GM21723 (cell line): ENCODE results near the gene TCL1A.
A peak's percentile ranks its signal among the peaks of the same experiment; 100 is the strongest.
"Not testable (repeated sequence)": the region's sequence is repeated elsewhere in the genome, so short reads cannot be mapped to it uniquely, and the experiment has no call there.

ENCODE experiments used
- ATAC-seq: cut with Tn5 transposase; IDR thresholded peaks from one replicate; pipeline ENCODE4 v1.9.1; 2021; ENCODE audit warnings: mild to moderate bottlenecking, moderate library complexity; ENCODE audit not compliant: unreplicated experiment

TCL1A gene

GRCh38 chr14:95679148-95679815 is 34.6 kb downstream of the TCL1A start:
- no peak for ATAC-seq

- no peak for ATAC-seq
Observed at GRCh38 chr14:95677179-95677835, 36.6 kb downstream of the TCL1A start.

GRCh38 chr14:95675486-95675885 is 38.4 kb downstream of the TCL1A start:
- ATAC-seq: no peak

GRCh38 chr14:95674613-95675012 is 39.3 kb downstream of the TCL1A start:
- ATAC-seq: no peak

- ATAC-seq: no peak
Observed at GRCh38 chr14:95668235-95668772, 45.6 kb downstream of the TCL1A start.

- no peak for ATAC-seq
Observed at GRCh38 chr14:95667249-95667693, 46.7 kb downstream of the TCL1A start.

GRCh38 chr14:95666450-95666849 is 47.5 kb downstream of the TCL1A start:
- ATAC-seq: no peak

- ATAC-seq: not testable (repeated sequence)
Observed at GRCh38 chr14:95665530-95665929, 48.4 kb downstream of the TCL1A start.

GRCh38 chr14:95664546-95664945 is 49.4 kb downstream of the TCL1A start:
- no peak for ATAC-seq

GRCh38 chr14:95664066-95664465 is 49.9 kb downstream of the TCL1A start:
- no peak for ATAC-seq

GRCh38 chr14:95663226-95663797 is 50.6 kb downstream of the TCL1A start:
- ATAC-seq: peak; percentile 36

GRCh38 chr14:95662376-95663186 is 51.3 kb downstream of the TCL1A start:
- ATAC-seq: peak; percentile 41

- no peak for ATAC-seq
Observed at GRCh38 chr14:95660651-95661515, 53.0 kb downstream of the TCL1A start.

GRCh38 chr14:95659990-95660385 is 53.9 kb downstream of the TCL1A start:
- no peak for ATAC-seq
